Caco-2 (cell line): Measurements from ENCODE around the gene FUBP3. TPM values are rescaled to one million over a fixed set of nuclear protein-coding genes. Genes with fewer than 3 reads are reported as not detected.

Experiments used
- BruUV-seq: library from RNA; stranded (reverse); fragments of 400-500 nt; replicated peaks from 2 replicates; lab custom pipeline; 2021; lab: Mats Ljungman, UMichigan
- CTCF ChIA-PET: fragments of 300-600 bp; sonication (Branson Sonifier 250); formaldehyde crosslinking; loops from one replicate; lab custom pipeline; 2022; ENCODE audit warnings: antibody characterized with exemption; lab: Charles Lee
- POLR2A ChIA-PET: fragments of 300-600 bp; sonication (Branson Sonifier 250); formaldehyde crosslinking; loops from one replicate; lab custom pipeline; 2022; ENCODE audit warnings: antibody characterized with exemption; lab: Charles Lee
- DNase-seq, 2 experiments: peaks; one replicate each; pipeline versions ENCODE4 v3.0.0 to v3.0.0-alpha.2; 2020 to 2022
- H3K27me3 ChIP-seq: replicated peaks from 2 replicates; pipeline ENCODE4 v1.6.0; 2011; ENCODE audit warnings: low read length; ENCODE audit not compliant: control insufficient read depth, insufficient read depth
- H3K36me3 ChIP-seq: 2 replicates; pipeline ENCODE4 v1.5.1; 2011; ENCODE audit warnings: low read length; ENCODE audit not compliant: control insufficient read depth, insufficient read depth
- H3K4me1 ChIP-seq: fragments of 250-450 bp; sonication (Bioruptor Pico); 2 replicates; pipeline ENCODE4 v1.5.1; 2020; ENCODE audit warnings: mild to moderate bottlenecking
- H3K4me3 ChIP-seq: 2 replicates; pipeline ENCODE4 v1.5.1; 2011; ENCODE audit warnings: low read depth, mild to moderate bottlenecking, control low read depth, low read length
- H3K9me3 ChIP-seq: fragments of 250-450 bp; sonication (Bioruptor Pico); 2 replicates; pipeline ENCODE4 v1.5.1; 2020; ENCODE audit warnings: mild to moderate bottlenecking, moderate library complexity
- H3K27ac Mint-ChIP-seq: one replicate; pipeline ENCODE4 v1.8.0; 2022; ENCODE audit warnings: mixed read lengths; ENCODE audit not compliant: unreplicated experiment
- H3K27me3 Mint-ChIP-seq: one replicate; pipeline ENCODE4 v1.8.0; 2022; ENCODE audit warnings: mixed read lengths; ENCODE audit not compliant: insufficient read depth, unreplicated experiment
- H3K36me3 Mint-ChIP-seq: one replicate; pipeline ENCODE4 v1.8.0; 2022; ENCODE audit warnings: mild to moderate bottlenecking, mixed read lengths; ENCODE audit not compliant: insufficient read depth, unreplicated experiment
- H3K4me1 Mint-ChIP-seq: one replicate; pipeline ENCODE4 v1.8.0; 2022; ENCODE audit warnings: low read depth, mixed read lengths; ENCODE audit not compliant: unreplicated experiment
- H3K4me3 Mint-ChIP-seq: one replicate; pipeline ENCODE4 v1.8.0; 2022; ENCODE audit warnings: mild to moderate bottlenecking, moderate library complexity, mixed read lengths; ENCODE audit not compliant: unreplicated experiment
- H3K9me3 Mint-ChIP-seq: one replicate; pipeline ENCODE4 v1.8.0; 2022; ENCODE audit warnings: mixed read lengths; ENCODE audit not compliant: unreplicated experiment
- intact Hi-C: fragments of 100-400 bp; cut with micrococcal nuclease; formaldehyde crosslinking; loops from one replicate; pipeline ENCODE4 v1.10.0; 2022; ENCODE audit not compliant: unreplicated experiment
- total RNA-seq: library from RNA; stranded (reverse); gene quantifications from 2 replicates; pipeline ENCODE4 v1.2.3, GENCODE V29; 2022
- TF ChIP-seq, protein P1 (sequence below), 2 experiments: fragments of 200-600 bp in 1 of 2; IDR thresholded peaks; 1 replicate in 1 of 2; 2 replicates in 1 of 2; pipeline versions ENCODE4 v1.5.1 to v1.8.0; 2011 to 2022; ENCODE audit warnings: antibody characterized with exemption in 1 of 2, control low read depth in 1 of 2, inconsistent platforms in 1 of 2, low read depth in 1 of 2, low read length in 1 of 2, mild to moderate bottlenecking in 1 of 2, moderate library complexity in 1 of 2; ENCODE audit not compliant: insufficient read depth in 1 of 2, severe bottlenecking in 1 of 2, unreplicated experiment in 1 of 2

FUBP3 gene
- total RNA-seq, 1 experiment from 2014 or later, result 76.1 TPM

DNA sequence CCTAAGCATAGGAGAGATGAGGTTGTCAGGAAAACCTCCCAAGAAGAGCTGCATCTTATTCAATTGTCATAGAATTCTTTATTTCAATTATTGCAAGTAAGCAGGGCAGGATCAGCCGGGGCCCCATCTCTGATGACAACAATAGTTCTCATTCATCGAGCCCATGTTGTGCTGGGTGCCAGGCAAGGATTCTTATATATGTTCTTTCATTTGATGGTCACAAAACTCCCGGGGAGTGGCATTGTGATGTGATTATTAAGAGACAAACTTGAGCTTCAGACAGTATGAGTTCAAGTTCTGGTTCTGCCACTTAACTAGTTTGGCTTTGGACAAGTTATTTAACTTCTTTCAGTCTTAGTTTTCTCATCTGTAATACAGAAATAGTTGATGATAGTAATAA lies 8.5 kb downstream of the FUBP3 start:
- Mint-ChIP-seq H3K27me3 (no peaks in the 10 kb centered on the region), H3K36me3 (peaks cover 18% of the 10 kb centered on the region), H3K4me1 (no peaks in the 10 kb centered on the region), H3K27ac (no peak overlapping the region), H3K9me3 (no peaks in the 10 kb centered on the region), H3K4me3 (no peak overlapping the region)
- no peaks in the 10 kb centered on the region; the same call in 1 of the 2 replicates for H3K36me3 ChIP-seq
- TF ChIP-seq, protein P1, sequence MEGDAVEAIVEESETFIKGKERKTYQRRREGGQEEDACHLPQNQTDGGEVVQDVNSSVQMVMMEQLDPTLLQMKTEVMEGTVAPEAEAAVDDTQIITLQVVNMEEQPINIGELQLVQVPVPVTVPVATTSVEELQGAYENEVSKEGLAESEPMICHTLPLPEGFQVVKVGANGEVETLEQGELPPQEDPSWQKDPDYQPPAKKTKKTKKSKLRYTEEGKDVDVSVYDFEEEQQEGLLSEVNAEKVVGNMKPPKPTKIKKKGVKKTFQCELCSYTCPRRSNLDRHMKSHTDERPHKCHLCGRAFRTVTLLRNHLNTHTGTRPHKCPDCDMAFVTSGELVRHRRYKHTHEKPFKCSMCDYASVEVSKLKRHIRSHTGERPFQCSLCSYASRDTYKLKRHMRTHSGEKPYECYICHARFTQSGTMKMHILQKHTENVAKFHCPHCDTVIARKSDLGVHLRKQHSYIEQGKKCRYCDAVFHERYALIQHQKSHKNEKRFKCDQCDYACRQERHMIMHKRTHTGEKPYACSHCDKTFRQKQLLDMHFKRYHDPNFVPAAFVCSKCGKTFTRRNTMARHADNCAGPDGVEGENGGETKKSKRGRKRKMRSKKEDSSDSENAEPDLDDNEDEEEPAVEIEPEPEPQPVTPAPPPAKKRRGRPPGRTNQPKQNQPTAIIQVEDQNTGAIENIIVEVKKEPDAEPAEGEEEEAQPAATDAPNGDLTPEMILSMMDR (IDR thresholded peaks at IDR 0.05; ENCODE audit: insufficient read depth in 1 of 2, low read depth in 1 of 2, low read length in 1 of 2, severe bottlenecking in 1 of 2, unreplicated experiment in 1 of 2), result no peak
- intact Hi-C loops, result no loop called here
- no TSS peak for BruUV-seq
- no peaks in the 10 kb centered on the region for H3K4me1 ChIP-seq
- no peak overlapping the region for H3K4me3 ChIP-seq
- ChIA-PET POLR2A (no interaction called here), CTCF (interaction anchor here (0.5 kb wide), 1 partner anchor 127 kb away, joined by 4 read pairs; no protein-coding TSS in a partner anchor)
- H3K27me3 ChIP-seq, result no peaks in the 10 kb centered on the region
- no peaks in the 10 kb centered on the region for H3K9me3 ChIP-seq
- DNase-seq, result no peak

DNA sequence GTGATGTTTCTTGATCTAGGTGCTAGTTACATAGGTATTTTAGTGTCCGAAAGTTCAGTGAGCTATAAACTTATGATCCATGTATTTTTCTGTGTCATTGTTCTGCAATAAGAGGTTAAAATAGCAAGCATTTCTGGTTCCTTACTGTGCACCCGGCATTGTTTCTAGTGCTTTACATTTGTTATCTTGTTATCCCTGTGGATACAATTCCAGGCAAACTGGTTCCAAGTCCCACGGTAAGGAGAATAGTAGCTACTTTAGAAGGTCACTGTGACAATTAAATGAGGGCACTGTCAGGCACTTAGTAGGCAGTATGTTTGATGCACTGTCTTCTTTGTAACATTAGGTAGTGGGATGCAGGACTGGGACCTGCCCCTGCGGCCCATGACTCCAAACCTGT lies 9.0 kb downstream of the FUBP3 start:
- no TSS peak for BruUV-seq
- TF ChIP-seq, protein P1 (IDR thresholded peaks at IDR 0.05; ENCODE audit: insufficient read depth in 1 of 2, low read depth in 1 of 2, low read length in 1 of 2, severe bottlenecking in 1 of 2, unreplicated experiment in 1 of 2), result no peak
- peaks cover 18% of the 10 kb centered on the region for H3K36me3 Mint-ChIP-seq
- no peak for DNase-seq
- no peaks in the 10 kb centered on the region for H3K4me1 Mint-ChIP-seq
- Histone ChIP-seq H3K4me3 (no peak overlapping the region), H3K4me1 (no peaks in the 10 kb centered on the region), H3K9me3 (no peaks in the 10 kb centered on the region), H3K36me3 (no peaks in the 10 kb centered on the region; the same call in 1 of the 2 replicates), H3K27me3 (no peaks in the 10 kb centered on the region)
- intact Hi-C loops, result no loop called here
- no peak overlapping the region for H3K4me3 Mint-ChIP-seq
- H3K9me3 Mint-ChIP-seq, result no peaks in the 10 kb centered on the region
- CTCF ChIA-PET, result interaction anchor here (0.5 kb wide), 1 partner anchor 128 kb away, joined by 4 read pairs; no protein-coding TSS in a partner anchor
- no peaks in the 10 kb centered on the region for H3K27me3 Mint-ChIP-seq
- H3K27ac Mint-ChIP-seq, result no peak overlapping the region
- POLR2A ChIA-PET, result no interaction called here

DNA sequence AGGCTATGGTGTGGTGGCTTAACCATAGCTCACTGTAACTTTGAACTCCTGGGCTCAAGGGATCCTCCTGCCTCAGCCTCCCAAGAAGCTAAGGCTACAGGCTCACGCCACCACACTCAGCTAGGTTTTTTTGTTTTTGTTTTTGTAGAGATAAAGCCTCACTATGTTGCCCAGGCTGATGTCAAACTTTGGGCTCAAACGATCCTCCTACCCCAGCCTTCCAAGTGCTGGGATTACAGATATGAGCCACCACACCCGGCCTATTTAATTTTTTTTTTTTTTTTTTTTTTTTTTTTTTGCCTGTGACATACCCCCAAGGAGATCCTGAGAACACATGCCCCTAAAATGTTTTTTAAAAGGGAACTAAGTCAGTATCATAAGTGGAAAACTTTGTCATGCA lies 10.4 kb downstream of the FUBP3 start:
- TF ChIP-seq, protein P1 (IDR thresholded peaks at IDR 0.05; ENCODE audit: insufficient read depth in 1 of 2, low read depth in 1 of 2, low read length in 1 of 2, severe bottlenecking in 1 of 2, unreplicated experiment in 1 of 2), result no peak
- Mint-ChIP-seq H3K36me3 (peaks cover 24% of the 10 kb centered on the region), H3K27me3 (no peaks in the 10 kb centered on the region), H3K4me3 (no peak overlapping the region), H3K9me3 (no peaks in the 10 kb centered on the region), H3K4me1 (no peaks in the 10 kb centered on the region), H3K27ac (no peak overlapping the region)
- Histone ChIP-seq H3K27me3 (no peaks in the 10 kb centered on the region), H3K36me3 (no peaks in the 10 kb centered on the region; the same call in 1 of the 2 replicates), H3K9me3 (no peaks in the 10 kb centered on the region), H3K4me3 (no peak overlapping the region), H3K4me1 (no peaks in the 10 kb centered on the region)
- ChIA-PET POLR2A (no interaction called here), CTCF (no interaction called here)
- no TSS peak for BruUV-seq
- intact Hi-C loops, result no loop called here
- no peak for DNase-seq
